Stimulated activated CD4-positive, alpha-beta T cell treated with anti-CD3 and anti-CD28 coated beads, Interleukin-12 subunit alpha, Interleukin-12 subunit beta, amount 100 ng/mL, for 24 hours (primary cell): ENCODE results near the gene RBBP8.

Experiments
- DNase-seq, 2 experiments: peaks; one replicate each; pipeline ENCODE4 v3.0.0-alpha.2; 2020; ENCODE audit warnings: low read depth in 2 of 2

RBBP8 gene

DNA sequence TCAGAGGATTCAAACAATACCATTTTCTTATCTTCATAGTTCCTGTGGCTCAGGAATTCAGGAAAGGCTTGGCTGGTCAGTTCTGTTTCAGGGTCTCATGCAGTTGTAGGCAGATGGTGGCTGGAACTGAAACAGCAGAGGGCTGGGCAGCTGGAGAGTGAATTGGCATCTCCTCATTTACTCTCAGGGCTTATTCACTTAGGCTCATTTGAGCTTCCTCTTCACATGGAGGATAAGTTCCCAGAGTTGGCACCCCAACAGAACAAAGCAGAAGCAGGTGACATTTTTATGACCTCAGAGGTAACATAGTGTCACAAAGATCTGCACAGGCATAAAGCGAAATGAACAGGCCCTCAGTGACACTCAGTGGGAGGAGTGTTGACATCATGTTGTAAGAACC, 66.1 kb downstream of the RBBP8 start:
- no peak for DNase-seq

DNA sequence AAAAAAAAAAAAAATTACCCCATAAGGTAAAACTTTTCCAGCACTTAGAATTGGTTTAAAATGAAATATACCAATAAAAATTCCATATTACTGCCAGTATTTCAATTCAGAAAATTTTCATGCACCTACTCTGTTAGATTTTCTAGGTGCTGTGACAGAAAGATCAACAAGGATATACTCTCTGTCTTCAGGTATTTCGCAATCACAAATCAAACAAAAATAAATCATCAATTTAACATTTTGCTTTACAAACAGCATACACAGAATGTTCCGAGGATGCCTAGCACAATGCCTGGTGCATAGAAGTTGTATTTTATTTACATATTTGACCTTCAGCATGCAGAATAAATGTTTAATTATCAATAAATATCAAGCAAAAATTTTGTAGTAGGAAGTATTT, 66.5 kb downstream of the RBBP8 start:
- no peak for DNase-seq

DNA sequence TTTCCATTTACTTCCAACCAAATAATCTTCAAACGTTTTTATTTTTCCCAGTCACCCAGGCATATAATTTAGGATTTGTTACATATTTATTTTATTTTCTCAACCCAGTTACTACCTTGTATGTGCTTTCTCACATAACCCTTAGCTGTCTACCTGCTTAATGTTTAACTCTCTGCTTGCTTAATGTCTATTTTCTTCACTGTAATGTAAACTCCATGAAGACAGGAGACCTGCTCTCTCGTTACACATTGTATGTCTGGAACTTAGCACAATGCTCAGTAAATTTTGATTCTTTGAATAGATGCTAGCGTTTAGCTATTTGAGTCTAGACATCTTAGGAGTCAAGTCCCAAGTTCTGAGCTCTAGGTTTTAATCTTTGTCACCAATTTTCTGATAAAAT, 70.2 kb downstream of the RBBP8 start:
- no peak for DNase-seq

DNA sequence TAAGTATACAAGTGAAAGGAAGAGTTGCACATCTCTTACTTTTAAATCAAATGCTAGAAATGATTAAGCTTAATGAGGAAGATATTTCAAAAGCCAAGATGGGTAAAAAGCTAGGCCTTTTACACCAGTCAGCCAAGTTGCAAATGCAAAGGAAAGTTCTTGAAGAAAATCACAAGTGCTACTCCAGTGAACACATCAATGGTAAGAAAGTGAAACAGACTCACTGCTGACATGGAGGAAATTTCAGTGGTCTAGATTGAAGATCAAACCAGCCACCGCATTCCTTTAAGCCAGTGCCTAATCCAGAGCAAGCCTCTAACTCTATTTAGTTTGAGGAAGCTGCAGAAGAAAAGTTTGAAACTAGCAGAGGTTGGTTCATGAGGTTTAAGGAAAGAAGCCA, 79.1 kb downstream of the RBBP8 start:
- DNase-seq = no peak

DNA sequence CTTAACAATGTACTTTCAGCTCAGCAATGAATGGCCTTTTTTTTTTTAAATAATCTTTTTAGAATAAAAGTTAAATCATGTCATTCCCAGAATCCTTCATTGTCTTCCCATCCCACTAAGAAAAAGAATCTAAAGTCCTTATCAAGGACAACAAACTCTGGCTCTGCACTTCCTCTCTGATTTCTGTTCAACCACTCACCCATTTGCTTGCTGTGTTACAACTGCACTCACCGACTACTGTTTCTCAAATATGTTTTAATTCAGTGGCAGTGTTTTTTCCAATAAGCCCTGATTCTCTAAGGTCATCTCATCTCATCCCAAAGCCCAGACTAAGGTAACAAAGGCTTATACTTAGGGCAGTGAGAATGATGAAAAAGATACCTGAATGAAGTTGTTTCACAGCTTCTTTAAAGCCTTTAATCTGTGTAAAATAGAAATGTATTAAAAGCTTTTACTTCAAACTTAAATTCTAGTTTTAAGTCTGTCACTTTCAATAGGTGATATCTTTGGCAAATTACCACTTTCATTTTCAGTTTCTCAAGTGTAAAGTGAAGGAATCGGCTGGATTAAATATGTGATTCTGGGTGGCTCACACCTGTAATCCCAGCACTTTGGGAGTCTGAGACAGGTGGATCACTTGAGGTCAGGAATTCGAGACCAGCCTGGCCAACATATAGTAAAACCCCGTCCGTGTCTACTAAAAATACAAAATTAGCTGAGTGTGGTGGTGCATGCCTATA, 87.6 kb downstream of the RBBP8 start:
- no peak for DNase-seq

DNA sequence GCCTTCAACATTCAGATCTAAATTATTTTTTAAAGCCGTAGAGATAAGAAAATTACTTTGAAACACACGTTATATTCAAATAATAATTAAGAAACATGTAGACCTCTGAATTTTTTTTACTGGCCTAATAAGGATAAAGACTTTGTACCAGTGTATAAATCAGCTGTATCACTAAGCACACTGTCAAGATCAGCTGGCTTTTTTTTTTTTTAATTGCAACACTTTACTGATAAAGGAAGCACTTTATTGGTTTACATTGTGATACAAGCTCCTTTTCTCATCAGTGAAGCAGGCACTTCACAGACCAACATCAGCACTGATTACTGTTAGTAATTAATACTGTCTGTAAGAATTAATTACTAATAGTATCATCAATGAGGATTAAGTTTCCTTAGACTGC, 88.5 kb downstream of the RBBP8 start:
- DNase-seq = no peak

DNA sequence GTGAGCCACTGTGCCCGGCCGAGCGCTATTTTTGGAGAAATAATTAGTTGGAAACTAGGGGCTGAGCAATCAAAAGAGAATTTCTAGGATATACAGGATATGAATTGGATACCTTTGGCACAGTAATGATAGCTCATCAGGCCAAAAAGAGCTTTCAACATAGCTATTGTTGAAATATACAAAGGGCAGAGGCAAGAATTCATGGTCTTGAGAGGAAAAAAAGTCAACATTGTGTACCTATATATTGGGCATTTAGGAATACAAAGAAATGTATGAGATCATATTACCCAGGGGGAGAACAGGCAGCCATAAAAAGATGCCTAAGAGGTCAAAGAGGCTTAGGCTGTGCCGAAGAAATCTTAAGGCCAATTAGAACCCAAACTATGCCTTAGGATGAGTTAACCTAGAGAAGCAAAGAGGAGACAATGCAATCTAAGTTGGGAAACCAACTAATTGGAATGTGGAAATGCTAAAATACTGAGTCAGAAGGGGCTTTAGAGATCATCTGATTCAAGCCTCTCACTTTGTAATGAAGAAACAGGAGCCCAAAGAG, 99.0 kb downstream of the RBBP8 start:
- no peak for DNase-seq

DNA sequence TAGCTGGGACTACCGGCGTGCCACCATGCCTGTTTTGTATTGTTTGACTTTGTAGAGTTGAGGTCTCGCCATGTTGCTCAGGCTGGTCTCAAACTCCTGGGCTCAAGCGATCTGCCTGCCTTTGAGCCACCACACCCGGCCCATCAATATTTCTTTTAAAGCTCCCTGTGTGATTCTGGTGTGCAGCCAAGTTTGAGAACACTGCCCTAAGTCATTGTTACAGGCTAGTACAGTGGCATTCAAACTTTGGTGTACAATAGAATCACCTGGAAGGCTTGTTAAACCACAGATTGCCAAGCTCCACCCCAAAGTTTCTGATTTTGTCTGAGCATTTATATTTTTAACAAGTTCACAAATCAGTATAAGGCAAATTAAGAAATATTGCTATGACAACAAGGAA, 99.9 kb downstream of the RBBP8 start:
- DNase-seq = no peak

DNA sequence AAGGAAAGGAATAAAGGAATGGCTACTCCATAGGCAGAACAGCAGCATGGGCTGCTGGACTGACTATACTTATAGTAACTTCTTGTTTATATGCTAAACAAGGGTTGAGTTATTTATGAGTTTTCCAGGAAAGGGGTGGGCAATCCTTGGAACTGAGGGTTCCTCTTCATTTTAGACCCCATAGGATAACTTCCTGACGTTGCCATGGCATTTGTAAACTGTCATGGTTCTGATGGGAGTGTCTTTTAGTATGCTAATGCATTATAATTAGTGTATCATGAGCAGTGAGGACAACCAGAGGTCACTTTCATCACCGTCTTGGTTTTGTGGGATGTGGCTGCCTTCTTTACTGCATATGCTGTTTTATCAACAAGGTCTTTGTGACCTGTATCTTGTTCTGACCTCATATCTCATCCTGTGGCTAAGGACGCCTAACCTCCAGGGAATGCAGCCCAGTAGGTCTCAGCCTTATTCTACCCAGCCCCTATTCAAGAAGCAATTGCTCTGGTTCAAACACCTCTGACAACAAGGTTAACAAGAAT, 103.6 kb downstream of the RBBP8 start:
- no peak for DNase-seq

DNA sequence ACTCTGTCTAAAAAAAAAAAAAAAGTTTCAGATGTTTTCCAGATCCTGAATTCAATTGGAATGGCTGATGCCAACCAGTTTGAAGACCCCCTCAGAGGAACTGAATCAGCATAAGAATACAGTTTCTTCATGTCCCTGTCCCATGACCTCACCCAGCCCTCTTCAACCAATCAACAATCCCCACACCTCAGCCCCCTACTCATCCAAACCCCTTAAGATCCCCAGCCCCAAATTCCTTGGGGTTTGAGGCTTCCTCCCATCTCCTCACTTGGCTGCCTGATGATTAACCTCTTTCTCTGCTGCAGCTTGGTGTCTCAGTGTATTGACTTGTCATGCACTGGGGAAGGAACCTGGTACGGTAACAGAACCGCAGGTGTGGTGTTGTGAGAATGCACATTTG, 104.5 kb downstream of the RBBP8 start:
- no peak for DNase-seq

DNA sequence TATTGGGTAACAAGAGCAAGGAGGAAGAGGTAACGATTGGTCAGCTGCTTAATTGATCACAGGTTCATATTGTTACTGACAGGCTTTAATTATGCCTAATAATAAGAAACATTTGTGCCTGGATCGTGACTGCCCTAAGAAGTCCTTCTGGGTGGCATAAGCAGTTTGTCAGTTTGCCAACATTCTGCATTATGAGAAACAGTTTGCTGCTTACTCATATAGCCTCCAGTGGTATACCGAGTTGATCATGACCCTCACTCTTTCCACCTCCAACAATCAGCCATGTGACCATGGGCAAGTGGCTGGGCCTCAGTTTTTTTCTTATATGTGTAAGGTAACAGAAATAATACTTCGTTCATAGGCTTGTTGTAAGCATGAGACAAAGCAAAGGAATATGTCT, 105.6 kb downstream of the RBBP8 start:
- DNase-seq = no peak

DNA sequence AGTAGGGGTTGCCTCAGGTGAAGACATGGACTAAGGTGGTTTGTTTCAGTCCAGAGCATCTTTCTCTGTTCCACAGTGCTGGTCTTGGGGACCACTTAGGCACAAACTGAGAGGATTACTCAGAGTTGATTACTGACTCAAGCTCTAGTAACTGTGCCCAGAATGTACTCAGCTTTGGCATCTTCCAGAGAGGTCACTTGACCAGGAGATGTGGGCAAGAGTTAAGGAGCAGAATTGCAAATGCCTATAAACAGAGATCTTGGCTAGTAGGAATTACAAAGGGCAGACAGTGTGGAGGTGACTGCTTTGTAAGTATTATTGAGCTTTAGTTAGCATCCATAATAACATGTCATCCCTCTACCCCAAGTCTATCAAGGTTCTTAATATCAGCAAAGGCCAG, 109.0 kb downstream of the RBBP8 start:
- no peak for DNase-seq

DNA sequence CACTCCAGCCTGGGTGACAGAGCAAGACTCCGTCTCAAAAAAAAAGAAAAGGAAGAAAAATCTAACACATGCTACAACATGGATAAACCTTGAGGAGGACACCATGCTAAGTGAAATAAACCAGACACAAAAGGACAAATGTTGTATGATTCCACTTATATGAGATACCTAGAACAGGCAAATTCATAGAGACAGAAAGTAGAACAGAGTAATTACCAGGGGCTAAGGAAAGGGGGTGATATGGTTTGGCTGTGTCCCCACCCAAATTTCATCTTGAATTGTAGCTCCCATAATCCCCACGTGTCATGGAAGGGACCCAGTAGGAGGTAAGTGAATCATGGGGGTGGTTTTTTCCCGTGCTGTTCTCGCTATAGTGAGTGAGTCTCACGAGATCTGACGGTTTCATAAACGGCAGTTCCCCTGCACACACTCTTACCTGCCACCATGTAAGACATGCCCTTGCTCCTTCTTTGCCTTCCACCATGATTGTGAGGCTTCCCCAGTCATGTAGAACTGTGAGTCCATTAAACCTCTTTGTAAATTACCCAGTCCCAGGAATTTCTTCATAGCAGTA, 110.8 kb downstream of the RBBP8 start:
- no peak for DNase-seq

DNA sequence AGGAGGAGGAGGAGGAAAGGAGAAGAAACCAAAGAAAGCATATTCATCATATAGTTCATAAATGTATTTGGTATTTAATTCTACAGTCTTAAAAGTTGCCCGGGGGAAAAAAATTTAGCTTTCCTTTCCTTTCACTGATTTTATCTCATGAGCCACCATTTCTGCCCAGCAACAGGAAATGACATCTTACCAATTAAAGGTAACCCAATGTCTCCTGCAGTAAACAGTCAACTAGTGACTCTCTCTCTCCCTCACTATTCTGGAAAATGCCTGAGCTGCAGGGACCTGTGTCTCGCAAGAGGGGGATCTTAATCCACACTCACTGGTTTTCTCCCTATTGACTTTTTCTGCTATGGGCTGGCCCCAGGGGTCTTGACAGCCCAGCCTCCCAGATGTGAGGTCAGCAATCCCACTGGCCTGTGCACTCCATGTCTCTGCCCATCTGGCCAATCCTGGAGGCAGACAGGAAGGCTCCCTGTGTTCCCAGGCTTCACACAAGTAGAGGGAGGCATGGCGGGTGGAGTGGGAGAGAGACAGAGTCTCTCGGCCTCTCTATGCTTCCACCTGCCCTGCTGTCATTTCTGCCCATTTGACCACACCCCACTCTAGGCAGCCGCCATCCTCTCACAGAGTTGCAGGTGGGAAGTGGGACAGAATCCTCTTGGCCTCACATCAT, 116.7 kb downstream of the RBBP8 start:
- no peak for DNase-seq

DNA sequence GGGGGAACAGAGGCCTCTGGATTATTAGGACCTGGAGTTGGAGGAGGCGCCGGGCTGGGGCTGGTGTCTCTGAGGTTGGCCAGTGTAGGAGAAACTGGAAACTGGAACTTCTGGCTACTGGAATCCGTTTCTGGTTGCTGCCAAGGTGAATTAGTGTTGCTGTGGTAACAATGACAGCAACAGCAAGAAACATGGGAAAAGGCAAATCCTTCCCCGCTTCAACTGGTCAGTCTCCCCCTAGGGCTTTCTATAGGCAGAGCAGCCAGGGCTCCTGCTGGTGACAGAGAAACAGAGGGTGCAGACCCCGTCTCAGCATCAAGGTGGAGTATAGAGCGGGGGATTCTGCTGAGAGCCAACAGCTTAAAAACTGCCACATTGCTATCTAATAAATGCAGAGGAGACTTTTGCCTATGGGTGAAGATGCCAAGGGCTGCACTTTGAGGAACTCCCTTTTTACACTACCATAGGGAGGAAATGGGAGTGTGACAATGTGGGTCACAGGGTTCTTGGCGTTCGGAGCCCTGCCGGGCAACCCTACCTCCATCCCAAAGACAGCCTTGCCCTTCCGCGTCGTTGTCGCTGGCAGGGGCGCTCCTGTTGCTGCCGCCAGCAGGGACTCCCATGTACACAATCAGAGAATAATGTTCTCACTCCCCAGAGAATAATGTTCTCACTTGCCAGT, 120.8 kb downstream of the RBBP8 start:
- DNase-seq = no peak

DNA sequence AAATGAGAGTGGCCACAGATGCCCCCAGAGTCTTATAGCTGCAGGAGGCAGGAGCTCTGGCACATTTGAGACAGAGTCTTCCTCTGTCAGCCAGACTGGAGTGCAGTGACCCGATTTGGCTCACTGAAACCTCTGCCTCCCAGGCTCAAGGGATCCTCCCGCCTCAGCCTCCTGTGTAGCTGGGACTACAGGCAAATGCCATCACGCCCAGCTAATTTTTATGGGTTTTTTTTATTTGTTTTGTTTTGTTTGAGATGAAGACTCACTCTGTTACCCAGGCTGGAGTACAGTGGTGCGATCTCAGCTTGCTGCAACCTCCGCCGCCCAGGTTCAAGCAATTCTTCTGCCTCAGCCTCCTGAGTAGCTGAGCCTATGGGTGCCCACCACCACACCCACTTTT, 121.4 kb downstream of the RBBP8 start:
- no peak for DNase-seq

DNA sequence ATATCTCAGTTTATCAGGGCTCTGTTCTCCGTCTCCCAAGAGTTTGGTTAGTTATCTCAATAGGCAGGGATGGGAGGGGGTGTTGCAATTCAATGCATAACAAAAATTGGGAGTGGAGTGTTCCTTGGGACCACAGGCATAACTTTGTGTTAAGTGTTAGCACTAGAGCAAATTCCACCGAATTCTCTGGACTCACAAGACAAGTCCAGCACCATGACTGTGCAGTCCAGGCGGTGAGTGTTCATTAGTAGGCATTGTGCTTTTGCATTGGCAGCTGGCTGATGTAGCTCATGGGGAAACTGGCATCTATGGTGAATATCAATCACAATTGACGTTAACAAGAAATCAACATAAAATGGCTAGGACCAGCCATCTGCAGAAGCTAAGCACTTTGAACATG, 123.2 kb downstream of the RBBP8 start:
- DNase-seq = no peak

DNA sequence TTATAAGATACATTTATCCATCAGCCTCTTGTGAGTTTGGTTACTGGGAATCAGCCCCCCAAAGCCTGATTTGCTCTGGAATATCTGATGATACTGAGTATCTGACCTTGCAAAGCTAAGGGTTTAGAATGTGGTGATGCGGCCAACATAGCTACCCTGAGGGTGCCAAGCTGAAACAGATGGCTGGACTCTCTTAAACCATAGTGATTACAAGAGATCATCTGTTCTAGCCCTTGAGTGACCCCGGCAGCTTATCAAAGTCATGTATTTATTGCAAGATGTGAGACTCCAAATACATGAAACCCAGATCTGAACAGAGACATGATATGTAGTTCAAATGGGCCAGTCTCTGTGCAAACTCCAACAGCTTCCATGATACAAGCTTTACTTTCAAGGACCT, 124.0 kb downstream of the RBBP8 start:
- DNase-seq = no peak

DNA sequence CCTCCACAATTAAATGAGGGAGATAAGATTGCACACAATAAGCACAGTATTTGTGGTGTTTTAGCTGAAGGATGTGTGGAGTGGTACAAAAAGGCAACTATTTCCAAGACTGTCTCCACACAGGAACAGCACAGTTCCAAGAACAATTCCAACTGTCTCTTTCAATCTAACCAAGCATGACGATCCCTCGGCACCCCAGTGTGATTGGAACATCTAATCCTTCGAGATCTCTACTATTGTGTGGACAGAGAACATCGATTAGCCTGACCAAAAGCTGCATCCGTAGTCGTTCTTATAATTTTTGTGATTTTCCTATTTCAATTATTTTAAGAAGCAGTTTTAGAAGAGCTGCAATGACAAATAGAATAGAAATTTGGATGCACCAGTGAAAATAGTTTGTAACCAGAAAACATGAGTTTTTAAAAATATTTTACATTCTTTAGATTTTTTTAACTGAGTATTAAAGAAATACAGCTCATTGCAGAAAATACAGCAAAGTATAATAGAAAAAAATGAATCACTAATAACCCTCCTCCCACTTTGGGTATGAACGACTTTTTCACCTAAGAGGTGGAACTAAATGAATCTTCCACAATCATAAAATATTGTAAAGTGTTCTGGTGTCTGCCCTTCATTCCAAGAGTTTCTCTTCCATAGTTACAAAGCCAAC, 125.8 kb downstream of the RBBP8 start:
- no peak for DNase-seq

DNA sequence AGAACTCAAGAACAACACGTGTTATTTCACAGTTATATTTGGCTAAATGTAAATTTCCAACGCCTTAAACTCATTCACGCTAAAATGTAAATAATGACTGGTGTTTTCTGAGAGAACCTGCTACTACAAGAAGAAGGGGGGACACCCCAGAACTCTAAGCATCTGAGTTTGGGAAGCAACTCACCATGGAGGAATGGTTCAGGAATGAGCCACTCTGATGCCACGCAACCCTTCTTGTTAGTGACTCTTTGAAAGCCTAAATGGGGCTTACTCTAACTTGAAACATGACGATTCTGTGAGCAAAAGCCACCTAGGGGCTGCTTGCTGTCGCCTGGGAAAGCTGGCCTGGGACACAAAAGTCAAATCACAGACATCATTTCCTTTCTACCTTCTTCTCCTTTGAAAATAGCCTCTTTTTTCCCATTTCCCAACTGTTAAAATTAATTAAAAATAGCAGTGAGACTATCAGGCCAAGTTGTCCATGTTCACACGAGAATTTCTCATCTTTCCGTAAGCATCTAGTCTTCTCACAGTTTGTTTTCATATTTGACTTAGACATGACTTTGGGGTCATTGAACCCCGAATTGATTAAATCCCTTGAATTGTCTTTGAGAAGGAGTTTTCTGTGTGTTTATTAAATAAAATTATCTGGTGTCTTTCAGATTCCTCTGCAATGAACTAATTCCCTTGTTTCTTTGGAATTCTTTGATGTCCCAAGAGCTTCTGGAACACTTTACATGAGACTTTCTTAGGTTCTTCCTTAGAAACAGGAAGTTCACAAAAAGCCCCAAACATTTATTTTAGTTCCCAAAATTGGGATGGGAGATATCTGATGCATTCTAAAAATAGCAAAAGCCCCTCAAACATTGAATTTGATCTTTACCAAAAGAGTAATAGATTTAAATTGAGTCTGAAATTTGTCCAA, 126.7 kb downstream of the RBBP8 start:
- no peak for DNase-seq

DNA sequence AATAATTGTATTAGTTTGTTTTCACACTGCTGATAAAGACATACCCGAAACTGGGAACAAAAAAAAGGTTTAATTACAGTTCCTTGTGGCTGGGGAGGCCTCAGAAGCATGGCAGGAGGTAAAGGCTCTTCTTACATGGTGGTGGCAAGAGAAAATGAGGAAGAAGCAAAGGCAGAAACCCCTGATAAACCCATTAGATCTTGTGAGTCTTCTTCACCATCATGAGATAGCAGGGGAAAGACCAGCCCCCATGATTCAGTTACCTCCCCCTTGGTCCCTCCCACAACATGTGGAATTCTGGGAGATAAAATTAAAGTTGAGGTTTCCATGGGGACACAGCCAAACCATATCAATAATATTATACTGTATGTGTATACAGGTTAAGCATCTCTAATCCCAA, 128.9 kb downstream of the RBBP8 start:
- no peak for DNase-seq
